DMS 273 (cell line): Measurements from ENCODE around the gene LIPI.

Experiments used
- DNase-seq: peaks from one replicate; lab custom pipeline; 2025; ENCODE audit not compliant: unreplicated experiment; lab: John Stamatoyannopoulos, UW

The LIPI gene

DNA sequence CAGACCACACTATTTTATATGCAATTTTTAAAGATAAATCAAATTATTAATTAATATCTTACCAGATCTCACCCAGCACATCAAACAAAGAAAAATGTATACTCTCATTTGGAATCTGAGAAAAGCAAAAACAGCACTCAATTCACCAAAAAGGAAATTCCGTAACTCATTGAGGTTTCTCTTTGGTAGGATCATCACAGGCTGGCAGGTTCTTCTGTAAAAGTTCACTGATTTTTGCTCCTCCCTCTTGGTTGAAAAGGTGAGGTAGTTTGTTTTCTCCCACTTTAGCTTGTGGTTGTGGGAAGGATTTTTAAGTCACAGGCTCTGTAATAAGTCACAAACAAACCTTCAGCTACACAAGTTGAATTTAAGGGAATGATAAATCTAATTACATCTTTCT lies at the start of gene LIPI:
Gene LIPI (minus strand): TSS at position 218 of the 400 bp plus-strand sequence. CDS start 110 bp downstream, at position 108.
- DNase-seq = no peak

- no peak for DNase-seq
These were observed 49.5 kb upstream of the LIPI start for GRCh38 chr21:14260174-14260764.

DNA sequence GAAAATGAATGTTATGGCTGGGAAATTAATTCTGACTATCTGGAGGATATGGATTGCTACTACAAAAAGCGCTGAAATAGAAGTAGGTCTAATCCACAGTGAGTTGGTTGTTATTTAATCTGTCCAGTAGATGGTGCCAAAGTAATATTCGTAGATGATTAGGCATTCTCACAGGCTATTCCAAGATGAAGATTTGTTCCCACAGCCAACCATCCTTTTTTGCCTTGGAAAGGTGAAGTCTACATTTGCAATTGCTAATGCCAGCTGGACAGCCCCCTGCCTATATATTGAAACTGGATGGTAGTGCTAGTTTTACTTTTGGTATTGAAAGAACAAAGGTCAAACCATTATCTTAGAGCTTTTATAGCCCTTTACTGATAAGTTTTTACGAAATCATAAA lies 49.0 kb upstream of the LIPI start:
- DNase-seq = peak; percentile 77

GRCh38 chr21:14251336-14251735 lies 40.6 kb upstream of the LIPI start:
- no peak for DNase-seq

- no peak for DNase-seq
These were observed 35.0 kb upstream of the LIPI start for GRCh38 chr21:14245711-14246110.

DNA sequence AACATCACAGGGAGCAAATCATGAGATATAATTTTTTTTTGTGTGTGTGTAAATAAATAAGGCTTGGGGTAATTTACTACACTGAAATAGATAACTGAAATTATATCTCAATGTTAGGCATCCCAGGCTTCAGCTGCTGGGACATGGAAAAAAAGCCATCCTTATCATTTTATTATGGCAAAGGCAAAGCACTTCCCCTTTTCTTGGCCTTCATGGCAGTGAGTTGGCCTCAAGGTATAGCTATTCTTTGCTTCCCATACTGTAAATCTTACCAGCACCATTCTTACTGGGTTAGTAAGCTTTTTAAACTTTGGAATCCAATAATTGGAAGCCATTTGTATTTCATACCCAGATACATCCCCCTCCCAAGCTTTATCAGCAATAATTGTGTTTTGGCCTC lies 34.2 kb upstream of the LIPI start:
- DNase-seq = no peak

DNA sequence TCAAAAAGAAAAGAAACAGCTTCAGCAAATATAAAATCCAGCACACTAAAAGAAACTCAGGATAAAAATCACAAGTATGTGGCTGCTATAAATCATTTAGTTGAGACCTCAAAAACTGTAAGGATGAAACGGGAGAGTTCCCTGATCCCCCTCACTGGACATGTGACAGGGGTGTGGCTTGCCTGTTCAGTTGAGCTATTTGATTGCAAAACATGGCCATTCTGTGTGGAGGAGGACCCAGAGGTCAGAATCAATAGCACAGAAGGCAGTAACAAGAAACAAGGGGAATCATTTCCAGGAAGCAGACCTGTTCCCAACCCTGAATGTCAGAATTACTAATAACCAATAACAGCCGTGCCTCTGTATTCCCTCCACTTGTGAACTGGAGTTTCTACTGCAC lies 33.1 kb upstream of the LIPI start:
- no peak for DNase-seq

- DNase-seq = no peak
These were observed 32.7 kb upstream of the LIPI start for GRCh38 chr21:14243461-14243860.

GRCh38 chr21:14241297-14241696 lies 30.5 kb upstream of the LIPI start:
- DNase-seq = no peak

DNA sequence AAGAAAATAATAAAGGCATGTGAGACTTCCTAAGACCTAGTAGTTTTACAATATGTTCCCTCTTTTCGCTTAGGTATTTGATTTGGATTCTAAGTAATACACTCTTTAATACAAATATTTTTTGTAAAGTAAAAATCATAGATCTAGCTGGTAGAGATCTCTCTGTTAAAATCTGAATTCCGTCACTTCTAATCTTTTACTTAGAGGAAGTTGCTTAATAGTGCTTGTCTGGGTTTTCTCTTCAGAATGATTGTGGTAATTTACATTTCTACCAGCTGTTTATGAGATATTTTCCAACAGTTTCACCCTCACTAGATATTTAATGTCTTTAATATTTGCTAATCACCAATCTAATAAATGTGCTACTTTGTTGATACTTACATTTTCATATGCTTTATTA lies 28.5 kb upstream of the LIPI start:
- DNase-seq = no peak

DNA sequence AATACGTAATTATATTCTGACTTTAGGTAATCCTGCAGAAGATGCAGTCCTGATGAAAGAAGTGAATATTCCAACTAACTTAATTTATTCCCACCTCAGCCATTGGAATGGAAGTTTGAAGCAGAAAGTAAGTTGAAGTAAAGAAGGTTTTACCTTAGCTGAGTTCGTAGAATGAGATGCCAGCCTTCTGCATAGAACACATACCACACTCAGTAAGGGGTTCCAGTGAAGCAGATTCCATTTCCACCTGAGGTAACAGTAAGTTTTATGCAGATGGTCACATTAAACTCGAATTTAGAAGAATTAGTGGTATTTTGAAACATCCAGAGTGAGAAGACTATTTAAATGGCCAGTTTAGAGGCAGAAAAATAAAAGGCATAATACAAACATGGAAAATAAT lies 25.4 kb upstream of the LIPI start:
- DNase-seq = no peak

DNA sequence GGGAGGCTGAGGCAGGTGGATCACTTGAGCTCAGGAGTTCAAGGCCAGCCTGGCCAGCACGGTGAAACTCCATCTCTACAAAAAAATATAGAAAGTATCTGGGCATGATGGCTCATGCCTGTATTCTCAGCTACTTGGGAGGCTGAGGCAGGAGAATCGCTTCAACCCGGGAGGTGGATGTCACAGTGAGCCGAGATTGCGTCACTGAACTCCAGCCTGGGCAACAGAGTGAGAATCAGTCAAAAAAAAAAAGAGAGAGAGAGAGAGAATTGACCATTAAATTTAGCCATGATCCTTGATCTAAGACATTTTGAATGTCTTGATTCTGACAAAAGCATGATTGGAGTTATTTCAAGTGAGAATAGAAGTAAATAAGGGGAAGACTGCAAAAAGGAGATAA lies 24.3 kb upstream of the LIPI start:
- no peak for DNase-seq

- no peak for DNase-seq
These were observed 18.6 kb upstream of the LIPI start for GRCh38 chr21:14229399-14229798.

DNA sequence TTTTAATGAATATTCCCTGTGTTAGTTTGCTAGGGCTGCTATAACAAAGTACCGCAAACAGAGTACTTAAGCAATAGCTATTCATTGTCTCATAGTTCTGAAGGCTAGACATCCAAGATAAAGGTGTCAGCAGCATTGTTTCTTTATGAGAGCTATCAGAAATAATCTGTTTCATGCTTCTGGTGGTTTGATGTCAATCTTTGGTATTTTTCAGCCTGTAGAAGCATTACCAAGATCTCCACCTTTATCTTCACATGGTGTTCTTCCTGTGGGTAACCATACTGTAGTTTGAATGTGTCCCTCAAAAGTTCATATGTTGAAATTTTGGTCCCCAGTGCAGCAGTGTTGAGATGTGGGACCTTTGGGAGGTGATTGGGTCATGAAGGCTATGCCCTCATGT lies 12.6 kb upstream of the LIPI start:
- no peak for DNase-seq

DNA sequence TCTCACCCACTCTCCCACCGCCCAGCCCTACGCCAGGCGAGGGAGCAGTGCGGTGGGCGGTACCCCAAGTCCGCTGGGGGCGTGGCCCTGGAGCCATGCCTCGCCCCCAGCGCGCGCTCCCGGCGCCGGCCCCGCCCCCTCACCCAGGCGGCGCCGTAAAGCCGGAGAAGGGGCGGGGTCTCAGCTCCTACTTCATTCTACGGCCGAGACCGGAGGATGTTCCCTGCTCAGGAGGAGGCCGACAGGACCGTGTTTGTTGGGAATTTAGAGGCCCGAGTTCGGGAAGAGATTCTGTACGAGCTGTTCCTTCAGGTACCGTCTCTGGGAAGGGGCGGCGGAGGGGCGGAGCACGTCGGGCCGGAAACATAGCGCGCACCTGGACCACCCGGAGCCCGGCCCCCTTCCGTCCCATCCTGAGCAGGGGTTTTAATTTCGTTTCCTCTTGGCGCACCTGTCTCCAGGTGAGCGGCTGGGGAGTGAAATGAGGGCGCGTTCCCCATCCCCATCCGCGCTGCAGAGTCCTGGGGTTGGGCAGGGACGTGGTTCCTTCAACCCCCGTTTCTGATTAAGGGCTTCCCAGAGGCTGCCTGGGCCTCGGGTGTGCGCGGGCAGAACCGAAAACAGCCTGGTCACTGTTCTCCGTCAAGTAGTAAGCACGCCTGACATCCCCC lies 5.4 kb upstream of the LIPI start, which contains the start of gene RBM11:
Gene RBM11 (plus strand): TSS at position 187 of the 671 bp plus-strand sequence. CDS start 30 bp downstream, at position 217.
- peak; percentile 89 for DNase-seq

GRCh38 chr21:14213164-14213563 lies 2.4 kb upstream of the LIPI start:
- no peak for DNase-seq

- no peak for DNase-seq
These were observed 4.5 kb downstream of the LIPI start for GRCh38 chr21:14206222-14206621.

DNA sequence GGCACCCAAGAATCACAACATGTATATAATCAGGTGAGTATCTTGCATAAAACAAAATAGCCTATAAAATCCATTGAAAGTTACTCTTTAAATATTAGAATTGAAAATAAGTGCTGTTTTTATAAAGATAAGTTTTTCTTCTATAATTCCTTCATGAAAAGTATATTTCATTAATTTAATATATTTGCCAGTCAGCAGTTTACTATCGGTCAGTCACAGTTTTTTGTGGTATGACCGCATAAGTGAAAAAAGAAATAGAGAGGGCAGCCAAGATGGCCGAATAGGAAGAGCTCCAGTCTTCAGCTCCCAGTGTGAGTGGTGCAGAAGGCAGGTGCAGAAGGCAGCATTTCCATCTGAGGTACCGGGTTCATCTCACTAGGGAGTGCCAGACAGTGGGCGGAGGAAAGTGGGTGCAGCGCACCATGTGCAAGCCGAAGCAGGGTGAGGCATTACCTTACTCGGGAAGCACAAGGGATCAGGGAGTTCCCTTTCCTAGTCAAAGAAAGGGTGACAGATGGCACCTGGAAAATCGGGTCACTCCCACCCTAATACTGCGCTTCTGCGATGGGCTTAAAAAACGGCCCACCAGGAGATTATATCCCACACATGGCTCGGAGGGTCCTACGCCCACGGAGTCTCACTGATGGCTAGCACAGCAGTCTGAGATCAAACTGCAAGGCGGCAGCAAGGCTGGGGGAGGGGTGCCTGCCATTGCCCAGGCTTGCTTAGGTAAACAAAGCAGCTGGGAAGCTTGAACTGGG lies 44.1 kb downstream of the LIPI start:
- peak; percentile 47 for DNase-seq

DNA sequence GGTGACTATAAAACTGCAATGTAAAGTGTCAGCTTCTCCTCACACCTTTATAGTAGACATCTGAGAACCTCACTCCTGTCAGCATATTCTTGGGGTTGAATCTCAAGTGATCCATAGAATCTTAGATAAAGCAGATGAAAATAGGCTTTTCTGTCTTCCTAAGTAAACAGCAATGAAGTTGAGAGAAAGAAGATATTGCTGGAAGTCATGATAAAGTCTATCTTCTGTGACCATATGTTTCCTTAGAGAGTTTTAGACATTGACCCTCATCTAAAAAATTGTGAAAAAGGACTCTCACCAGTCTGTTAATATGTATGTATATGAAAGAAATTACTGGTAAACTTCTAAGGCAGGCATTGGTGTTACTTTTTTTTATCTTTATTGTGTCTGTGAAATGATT lies 66.8 kb downstream of the LIPI start:
- no peak for DNase-seq

DNA sequence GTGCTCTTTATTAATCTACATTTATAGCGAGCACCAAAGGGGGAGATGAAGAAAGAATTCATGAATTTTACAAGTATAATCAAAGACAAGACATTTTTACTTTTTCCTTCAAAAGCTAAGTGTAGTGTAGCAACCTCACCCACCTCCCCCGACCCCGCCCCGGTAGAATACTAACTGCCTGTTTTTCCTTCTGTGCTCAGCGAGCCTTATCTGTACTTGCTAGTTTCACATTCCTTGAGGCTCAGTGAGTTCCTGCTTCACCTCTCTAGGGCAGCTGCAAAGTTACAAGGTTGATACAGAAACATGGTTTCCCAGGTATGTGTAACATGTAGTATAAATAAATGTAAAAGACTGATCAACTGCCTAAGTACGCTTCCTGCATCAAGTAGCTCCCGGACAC lies 86.5 kb downstream of the LIPI start:
- DNase-seq = no peak

- no peak for DNase-seq
These were observed 89.0 kb downstream of the LIPI start for GRCh38 chr21:14121719-14122118.

GRCh38 chr21:14120091-14120734 lies 90.5 kb downstream of the LIPI start:
- DNase-seq = peak; percentile 68
